Right kidney (tissue), 1 donor: ENCODE measurements around the gene GABRB1.

Experiments
- DNase-seq: peaks from one replicate; pipeline ENCODE4 v3.0.0-alpha.2; 2016

Gene GABRB1

GRCh38 chr4:47386561-47387235 lies 355.3 kb downstream of the GABRB1 start:
- DNase-seq, result no peak

DNA sequence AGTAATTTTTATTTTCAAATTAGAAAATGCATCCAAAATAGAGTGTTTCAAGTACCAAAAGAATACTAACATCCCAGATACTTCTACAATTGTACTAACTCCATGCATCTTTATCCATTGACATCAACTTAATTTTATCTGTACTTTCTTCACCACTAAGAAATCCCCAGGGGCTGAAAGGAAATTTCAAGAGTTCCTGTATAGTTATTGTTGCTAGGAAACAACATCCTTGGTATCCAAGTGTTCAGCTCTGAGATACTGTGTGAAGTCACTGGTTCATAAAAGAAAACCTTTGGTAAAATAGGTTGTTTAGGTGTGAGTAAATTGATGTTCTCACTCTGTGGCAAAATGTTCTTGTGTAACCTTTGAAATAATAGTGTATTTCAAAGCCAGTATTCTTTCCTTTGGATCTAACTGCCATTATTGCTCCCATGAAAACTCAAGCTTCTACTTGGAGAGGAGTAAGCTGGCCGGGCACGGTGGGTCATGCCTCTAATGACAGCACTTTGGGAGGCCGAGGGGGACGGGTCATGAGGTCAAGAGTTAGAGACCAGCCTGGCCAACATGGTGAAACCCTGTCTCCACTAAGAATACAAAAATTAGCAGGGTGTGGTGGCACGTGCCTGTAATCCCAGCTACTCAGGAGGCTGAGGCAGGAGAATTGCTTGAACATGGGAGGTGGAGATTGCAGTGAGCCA lies 359.2 kb downstream of the GABRB1 start:
- DNase-seq, result no peak

- DNase-seq, result no peak
Measured at GRCh38 chr4:47391256-47391655, 359.9 kb downstream of the GABRB1 start.

DNA sequence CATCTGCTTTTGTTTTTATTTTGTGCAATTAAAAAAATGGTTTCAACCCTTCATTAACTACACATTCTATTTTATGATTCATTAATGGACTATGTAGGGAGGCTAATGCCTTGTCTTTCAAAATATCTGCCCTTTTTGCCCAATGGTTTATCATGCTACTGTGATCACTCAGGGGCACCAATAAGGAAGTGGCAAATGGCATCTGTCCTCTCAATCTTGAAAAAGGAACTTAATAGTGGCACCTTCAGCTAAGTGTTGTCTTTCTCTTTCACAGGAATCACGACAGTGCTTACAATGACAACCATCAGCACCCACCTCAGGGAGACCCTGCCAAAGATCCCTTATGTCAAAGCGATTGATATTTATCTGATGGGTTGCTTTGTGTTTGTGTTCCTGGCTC lies 375.0 kb downstream of the GABRB1 start:
- no peak for DNase-seq

- no peak for DNase-seq
Measured at GRCh38 chr4:47410271-47410670, 378.9 kb downstream of the GABRB1 start.

DNA sequence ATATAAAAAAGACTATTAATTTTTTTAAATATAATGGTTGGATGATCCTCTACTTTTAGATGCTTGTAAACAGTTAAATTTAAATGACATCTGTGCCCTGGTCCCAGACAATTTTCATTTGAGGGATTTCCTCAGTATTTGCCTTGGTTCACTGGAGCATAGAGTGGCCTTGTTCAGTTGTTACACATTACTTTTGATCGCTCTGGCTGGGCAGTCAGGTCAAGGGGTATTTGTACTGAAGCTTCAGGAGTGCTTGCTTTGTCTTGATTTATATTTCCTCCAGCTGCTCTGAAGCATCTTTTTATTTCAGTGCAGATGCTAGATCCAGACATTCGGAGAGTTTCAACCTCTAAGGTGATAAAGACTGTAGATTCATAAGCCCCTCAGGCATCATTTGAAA lies 382.2 kb downstream of the GABRB1 start:
- DNase-seq, result peak; percentile 16

- no peak for DNase-seq
Measured at GRCh38 chr4:47415719-47416118, 384.4 kb downstream of the GABRB1 start.

DNA sequence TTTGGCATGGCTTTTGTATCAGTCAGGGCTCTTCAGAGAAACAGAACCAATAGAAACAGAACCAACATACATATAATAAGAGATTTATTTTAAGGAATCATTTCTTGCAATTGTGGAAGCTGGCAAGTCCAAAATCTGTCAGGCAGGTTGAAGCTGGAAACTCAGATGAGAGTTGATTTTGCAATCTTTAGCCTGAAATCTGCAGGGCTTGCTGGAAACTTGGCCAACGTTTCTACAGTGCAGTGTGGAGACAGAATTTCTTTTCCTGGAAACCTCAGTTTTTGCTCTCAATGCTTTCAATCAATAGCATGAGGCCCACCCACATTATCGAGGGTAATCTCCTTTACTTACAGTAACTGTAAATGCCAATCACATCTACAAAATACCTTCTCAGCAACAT lies 386.8 kb downstream of the GABRB1 start:
- DNase-seq, result no peak

DNA sequence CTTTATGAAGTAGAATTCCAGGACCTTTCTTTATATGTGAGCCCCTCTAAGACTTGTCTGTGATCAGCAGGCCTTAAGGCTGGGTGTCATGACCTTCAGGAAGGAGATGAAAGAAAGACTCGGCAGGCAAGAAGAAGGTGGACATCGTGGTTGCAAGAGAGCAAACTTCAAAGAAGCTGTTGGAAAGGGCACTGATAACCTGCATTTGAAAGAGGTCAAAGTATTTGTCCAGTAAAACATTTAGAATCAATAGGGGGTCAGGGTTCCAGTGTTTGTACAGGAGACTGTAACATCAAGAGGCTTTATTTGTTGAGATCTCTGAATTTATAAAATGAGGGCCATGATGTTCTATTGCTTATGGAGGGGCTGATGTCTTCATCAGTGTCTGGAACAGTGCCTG lies 387.9 kb downstream of the GABRB1 start:
- no peak for DNase-seq

DNA sequence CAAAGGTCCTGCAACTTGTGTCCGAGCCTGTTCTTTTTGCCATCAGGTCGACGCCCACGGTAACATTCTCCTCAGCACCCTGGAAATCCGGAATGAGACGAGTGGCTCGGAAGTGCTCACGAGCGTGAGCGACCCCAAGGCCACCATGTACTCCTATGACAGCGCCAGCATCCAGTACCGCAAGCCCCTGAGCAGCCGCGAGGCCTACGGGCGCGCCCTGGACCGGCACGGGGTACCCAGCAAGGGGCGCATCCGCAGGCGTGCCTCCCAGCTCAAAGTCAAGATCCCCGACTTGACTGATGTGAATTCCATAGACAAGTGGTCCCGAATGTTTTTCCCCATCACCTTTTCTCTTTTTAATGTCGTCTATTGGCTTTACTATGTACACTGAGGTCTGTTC lies 394.3 kb downstream of the GABRB1 start:
- DNase-seq, result no peak

DNA sequence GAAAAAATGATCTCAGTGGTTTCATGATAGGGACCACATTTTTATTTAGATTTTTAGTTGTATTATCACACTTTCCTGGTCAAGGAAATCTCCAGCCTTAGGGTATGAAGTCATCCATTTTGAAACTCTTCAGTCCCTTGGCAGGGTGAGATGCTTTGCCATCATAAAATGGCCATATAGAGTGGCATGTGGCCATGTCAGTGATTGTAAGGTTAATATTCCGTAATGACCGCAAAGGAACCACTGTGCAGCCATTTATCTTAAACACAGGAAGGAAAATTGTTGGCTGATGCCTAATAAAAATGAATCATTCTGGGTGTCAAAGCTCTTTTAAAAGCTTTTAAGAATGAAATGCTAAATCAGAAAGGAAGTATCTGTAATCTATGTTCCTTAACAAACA lies 396.6 kb downstream of the GABRB1 start:
- no peak for DNase-seq

DNA sequence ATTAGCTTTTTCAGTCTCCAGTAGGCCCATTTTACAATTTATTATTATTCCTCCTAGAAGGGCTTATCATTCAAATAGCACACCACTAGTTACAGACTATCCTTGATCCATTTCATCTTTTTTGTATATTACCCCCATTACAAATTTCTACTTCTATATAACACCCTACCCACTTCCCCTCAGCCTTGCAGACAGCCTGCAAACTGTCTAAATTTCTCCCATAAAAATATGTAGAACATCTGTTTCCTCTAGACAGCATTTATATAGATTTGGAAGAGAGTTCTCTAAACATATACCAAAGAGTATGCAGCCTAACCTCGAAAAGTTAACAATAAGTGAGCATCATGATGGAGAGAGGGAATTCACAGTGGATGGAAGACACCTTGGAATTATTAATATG lies 401.4 kb downstream of the GABRB1 start:
- no peak for DNase-seq

DNA sequence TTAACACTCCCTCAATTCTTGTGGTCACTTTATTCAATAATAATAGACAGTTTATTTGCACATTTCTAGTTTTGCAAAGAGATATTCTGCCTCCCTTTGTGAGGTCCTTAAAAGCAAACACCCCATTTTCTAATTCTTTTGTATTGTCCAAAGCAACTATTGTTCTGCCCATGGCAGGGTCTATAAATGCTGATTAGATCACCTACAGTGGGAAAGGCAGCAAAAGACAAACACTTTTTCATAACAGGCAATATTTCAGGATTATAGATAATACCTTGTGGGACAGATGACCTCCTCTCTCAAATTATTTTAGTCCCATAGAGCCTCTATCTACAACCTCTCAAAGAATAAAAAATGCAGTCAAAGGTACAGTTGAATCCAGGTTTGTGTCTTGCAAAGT lies 403.6 kb downstream of the GABRB1 start:
- no peak for DNase-seq

DNA sequence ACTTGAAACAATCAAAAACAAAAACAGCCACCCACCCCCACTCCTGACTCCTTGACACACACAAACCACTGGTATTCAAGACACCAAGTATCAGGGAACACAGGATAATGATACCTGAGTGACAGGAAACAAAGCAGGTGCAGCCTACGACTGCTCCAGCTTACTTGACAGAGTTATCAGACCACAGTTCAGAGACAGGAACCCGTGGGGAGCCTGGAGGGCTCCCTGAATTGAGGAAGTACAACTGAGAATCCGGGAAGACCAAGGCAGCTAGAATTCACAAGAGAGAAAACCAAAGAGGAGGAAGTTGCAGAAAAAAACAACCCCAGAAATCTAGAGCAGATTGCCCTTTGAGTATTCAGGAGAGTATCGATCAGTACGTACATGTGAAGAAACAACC lies 411.6 kb downstream of the GABRB1 start:
- no peak for DNase-seq

DNA sequence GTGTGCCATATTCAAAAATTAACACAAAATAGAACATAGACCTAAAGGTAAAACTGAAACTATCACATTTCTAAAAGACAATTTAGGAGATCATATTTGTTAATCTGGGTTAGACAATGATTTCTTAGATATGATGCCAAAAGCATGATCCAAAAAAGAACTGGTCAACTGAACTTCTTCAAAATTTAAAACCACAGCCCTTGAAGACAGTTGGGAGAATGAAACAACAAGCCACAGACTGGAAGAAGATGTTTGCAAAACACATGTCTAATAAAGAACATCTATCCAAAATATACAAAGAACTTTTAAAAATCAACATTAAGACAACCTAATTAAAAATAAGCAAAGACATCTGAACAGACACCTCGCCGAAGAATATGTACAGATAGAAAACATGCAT lies 412.7 kb downstream of the GABRB1 start:
- DNase-seq, result no peak

DNA sequence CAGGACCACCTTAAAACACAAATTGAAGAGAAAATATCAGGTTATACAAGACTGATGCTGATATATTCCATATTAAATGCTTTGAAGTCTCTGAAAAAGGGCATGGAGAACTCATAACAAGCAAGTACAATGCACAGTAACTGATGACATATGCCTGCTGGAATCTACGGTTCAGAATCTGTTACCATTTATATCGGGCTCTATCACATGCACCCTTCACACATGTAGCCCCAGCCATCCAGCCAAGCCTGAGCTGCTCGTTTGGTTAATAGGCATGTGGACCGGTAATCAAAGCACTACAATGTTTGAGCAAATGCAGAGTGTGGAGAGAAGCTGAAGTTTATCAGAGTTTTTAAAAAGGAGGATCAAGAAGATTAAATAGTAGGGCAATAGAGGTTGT lies 420.3 kb downstream of the GABRB1 start:
- no peak for DNase-seq

DNA sequence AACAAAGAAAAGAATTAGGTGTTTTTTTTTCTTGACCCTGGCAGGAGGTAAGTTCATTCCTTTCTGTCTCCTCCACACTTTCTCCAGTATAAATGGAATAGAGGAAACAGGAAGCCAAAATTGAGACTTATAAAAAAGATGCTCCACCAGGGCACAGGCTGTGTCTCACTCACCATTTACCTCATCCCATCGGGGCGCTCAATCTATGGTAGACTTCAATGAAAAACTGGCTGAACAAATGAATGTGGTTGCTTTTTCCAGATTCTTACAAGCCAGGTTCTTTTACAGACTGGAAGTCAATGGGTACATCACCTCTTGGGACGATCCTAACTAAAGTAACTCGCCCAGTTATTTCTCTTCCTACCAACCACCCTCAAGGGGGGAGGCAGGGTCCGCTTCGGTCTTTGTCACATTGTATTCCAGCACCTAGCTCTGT lies 431.4 kb downstream of the GABRB1 start:
- peak; percentile 19 for DNase-seq

DNA sequence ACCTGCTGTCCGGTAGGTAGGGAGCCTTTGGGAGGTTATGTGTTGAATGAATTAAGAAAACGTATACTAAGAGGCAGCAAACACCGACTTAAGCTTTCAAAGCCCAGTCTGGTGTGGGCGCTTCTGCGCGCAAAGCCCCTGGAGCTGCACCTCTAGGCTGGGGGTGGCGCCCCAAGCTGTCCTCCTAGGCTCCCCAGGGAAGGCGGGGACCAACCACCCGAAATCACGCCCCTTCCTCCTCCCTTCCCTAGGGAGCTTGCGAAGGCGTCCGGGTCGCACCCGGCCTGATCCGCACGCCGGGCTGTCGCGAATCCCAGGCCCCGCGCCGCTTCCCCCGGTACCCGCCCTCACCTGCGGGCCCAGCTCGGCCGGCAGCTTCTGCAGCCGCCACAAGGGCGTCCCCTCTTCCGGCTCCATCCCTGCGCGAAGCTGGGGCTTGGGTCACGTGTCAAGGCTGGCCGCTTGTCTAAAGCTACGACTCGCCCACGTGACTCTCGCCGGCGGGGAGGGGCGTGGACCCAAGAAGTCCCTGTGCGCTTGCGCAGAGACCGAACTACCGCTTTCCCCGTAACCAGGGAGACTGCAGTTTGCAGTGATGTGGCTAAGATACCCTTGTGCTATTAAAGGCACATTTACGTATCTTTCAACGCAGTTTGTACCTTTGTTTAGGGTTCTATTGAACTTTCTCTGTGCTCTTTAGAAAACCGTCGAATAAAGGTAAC lies 432.0 kb downstream of the GABRB1 start, which contains the start of gene COMMD8:
Gene COMMD8 (minus strand): TSS at position 468 of the 722 bp plus-strand sequence. CDS start 51 bp downstream, at position 417.
- DNase-seq, result peak; percentile 96

- DNase-seq, result no peak
Measured at GRCh38 chr4:47465004-47465403, 433.6 kb downstream of the GABRB1 start.

DNA sequence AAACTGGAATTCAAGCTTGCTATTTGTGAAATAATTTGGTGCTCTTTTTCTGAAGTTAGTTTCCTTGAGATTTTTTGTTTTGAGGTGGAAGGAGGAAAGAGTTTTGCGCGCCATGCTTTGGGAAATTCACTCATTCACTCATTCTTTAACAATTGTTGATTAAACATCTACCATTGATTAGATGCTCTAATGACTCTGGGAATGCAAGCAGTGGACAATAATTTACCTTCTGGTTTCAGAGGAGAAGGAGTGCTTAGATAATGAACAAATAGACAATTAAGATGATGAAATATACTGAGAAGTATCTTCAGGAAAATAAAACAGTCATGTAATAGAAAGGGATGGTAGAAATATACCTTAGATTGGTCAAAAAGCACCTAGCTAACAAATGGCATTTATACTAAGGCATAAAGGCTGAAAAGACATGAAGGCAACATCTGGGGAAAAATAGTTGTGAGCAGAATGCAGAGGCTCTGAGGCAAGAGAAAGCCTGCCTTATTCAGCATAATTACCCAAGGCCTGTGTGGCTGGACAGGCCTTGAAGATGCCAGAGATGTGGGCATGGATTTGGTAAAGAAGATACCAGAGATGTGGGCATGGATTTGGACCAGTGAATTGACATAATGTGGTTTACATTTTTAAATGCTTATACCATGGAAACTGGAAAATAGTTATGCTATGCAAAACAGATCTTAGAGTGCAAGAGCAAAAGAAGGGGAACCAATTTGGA lies 434.9 kb downstream of the GABRB1 start:
- DNase-seq, result no peak

GRCh38 chr4:47468706-47469365 lies 437.5 kb downstream of the GABRB1 start:
- DNase-seq, result no peak

DNA sequence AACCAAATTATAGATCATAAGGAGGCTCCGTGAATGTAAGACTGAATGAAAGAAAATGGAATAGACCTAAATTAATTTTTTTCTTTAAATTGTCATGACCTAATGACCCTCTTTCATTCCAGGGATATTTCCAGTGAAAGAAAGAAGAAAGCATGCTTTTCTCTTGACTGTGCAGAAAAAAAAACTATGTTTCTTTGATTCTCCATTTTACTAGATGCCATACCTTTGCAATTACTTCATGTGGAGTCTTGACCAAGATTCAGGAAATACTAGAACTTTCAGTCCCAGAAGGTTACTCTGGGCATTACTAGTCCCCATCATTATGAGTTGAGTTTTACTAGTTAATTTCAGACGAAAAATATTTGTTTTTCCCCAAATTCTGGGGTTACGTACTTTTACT lies 438.6 kb downstream of the GABRB1 start:
- DNase-seq, result no peak
